ENCODE results near the gene PROC. TPM values are rescaled to one million over a fixed set of nuclear protein-coding genes. Genes with fewer than 3 reads are reported as not detected.

PROC gene
- total and polyA plus RNA-seq, 10 donors: 0.16 to 0.52 (median 0.21) TPM; not detected in 7

- 70 to 92% (median 84%) methylated on average over 6 to 7 of the region's 7 CpGs for WGBS, 5 donors
Measured at GRCh38 chr2:127427376-127428056, 9.3 kb downstream of the PROC start.

DNA sequence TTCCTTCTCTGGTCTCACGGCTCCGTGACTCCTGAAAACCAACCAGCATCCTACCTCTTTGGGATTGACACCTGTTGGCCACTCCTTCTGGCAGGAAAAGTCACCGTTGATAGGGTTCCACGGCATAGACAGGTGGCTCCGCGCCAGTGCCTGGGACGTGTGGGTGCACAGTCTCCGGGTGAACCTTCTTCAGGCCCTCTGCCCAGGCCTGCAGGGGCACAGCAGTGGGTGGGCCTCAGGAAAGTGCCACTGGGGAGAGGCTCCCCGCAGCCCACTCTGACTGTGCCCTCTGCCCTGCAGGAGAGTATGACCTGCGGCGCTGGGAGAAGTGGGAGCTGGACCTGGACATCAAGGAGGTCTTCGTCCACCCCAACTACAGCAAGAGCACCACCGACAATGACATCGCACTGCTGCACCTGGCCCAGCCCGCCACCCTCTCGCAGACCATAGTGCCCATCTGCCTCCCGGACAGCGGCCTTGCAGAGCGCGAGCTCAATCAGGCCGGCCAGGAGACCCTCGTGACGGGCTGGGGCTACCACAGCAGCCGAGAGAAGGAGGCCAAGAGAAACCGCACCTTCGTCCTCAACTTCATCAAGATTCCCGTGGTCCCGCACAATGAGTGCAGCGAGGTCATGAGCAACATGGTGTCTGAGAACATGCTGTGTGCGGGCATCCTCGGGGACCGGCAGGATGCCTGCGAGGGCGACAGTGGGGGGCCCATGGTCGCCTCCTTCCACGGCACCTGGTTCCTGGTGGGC is 10.0 kb downstream of the PROC start:
- DNase-seq: no peak
- H3K4me1 ChIP-seq: peaks cover 5 to 11% (median 8%) of the 10 kb centered on the region in 6 donors
- TF ChIP-seq POLR2AphosphoS5 (IDR thresholded peaks at IDR 0.05): no peak
- no peak for TF ChIP-seq POLR2A (IDR thresholded peaks at IDR 0.05)
- TF ChIP-seq CTCF (IDR thresholded peaks at IDR 0.05 in 8 of 11, conservative IDR thresholded peaks at IDR 0.05 in 3 of 11): no peak
- no peak overlapping the region for H3K27ac ChIP-seq
- intact Hi-C loops (cut with DNase I; ENCODE audit: low total_unique reads): no loop called here
- peaks cover 0 to 17% (median 9%) of the 10 kb centered on the region in 7 donors for H3K27me3 ChIP-seq (replicated peaks in 1 of 7)
- no peak overlapping the region for H3K4me3 ChIP-seq
- H3K9me3 ChIP-seq: no peaks in the 10 kb centered on the region
- H3K36me3 ChIP-seq: peaks cover 0 to 5% (median 0%) of the 10 kb centered on the region in 6 donors
- WGBS, 5 donors: 90 to 98% (median 96%) methylated on average over 18 to 36 of the region's 36 CpGs

More at GRCh38 chr2:127427376-127428056, 9.3 kb downstream of the PROC start:
- intact Hi-C loops (cut with DNase I; ENCODE audit: low total_unique reads): no loop called here
- Histone ChIP-seq H3K27ac (no peak overlapping the region), H3K27me3 (replicated peaks in 1 of 7) (peaks cover 0 to 24% (median 16%) of the 10 kb centered on the region in 7 donors), H3K4me3 (no peak overlapping the region), H3K36me3 (peaks cover 0 to 5% (median 0%) of the 10 kb centered on the region in 6 donors), H3K4me1 (peaks cover 7 to 18% (median 15%) of the 10 kb centered on the region in 6 donors), H3K9me3 (no peaks in the 10 kb centered on the region)
- TF ChIP-seq POLR2A (IDR thresholded peaks at IDR 0.05) (no peak), CTCF (IDR thresholded peaks at IDR 0.05 in 8 of 11, conservative IDR thresholded peaks at IDR 0.05 in 3 of 11) (no peak), POLR2AphosphoS5 (IDR thresholded peaks at IDR 0.05) (no peak)
- no peak for DNase-seq

- 89 to 98% (median 93%) methylated on average over 4 to 6 of the region's 6 CpGs for WGBS, 5 donors
- peaks cover 0 to 5% (median 0%) of the 10 kb centered on the region in 6 donors for H3K36me3 ChIP-seq
- no peak overlapping the region for H3K27ac ChIP-seq
- H3K9me3 ChIP-seq: no peaks in the 10 kb centered on the region
- intact Hi-C loops (cut with DNase I; ENCODE audit: low total_unique reads): no loop called here
- no peak overlapping the region for H3K4me3 ChIP-seq
- peaks cover under 1 to 6% (median 2%) of the 10 kb centered on the region in 6 donors for H3K4me1 ChIP-seq
- peaks cover 0 to 12% (median 4%) of the 10 kb centered on the region in 7 donors for H3K27me3 ChIP-seq (replicated peaks in 1 of 7)
- DNase-seq: no peak
- TF ChIP-seq POLR2AphosphoS5 (IDR thresholded peaks at IDR 0.05) (no peak), CTCF (IDR thresholded peaks at IDR 0.05 in 8 of 11, conservative IDR thresholded peaks at IDR 0.05 in 3 of 11) (no peak), POLR2A (IDR thresholded peaks at IDR 0.05) (no peak)
Measured at GRCh38 chr2:127428815-127429109, 10.5 kb downstream of the PROC start.

DNA sequence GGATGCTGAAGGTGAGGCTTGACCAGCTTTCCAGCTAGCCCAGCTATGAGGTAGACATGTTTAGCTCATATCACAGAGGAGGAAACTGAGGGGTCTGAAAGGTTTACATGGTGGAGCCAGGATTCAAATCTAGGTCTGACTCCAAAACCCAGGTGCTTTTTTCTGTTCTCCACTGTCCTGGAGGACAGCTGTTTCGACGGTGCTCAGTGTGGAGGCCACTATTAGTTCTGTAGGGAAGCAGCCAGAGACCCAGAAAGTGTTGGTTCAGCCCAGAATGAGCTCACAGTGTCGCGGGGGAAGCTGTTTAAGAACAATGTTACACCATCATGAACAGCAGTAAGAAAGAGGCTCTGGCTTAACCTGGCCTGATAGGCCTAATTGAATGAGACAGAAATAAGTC is 11.1 kb downstream of the PROC start:
- no peak for TF ChIP-seq POLR2A (IDR thresholded peaks at IDR 0.05)
- TF ChIP-seq POLR2AphosphoS5 (IDR thresholded peaks at IDR 0.05): no peak
- TF ChIP-seq CTCF (IDR thresholded peaks at IDR 0.05 in 8 of 11, conservative IDR thresholded peaks at IDR 0.05 in 3 of 11): no peak
- WGBS, 5 donors: 91 to 94% (median 92%) methylated on average over 4 of the region's 4 CpGs
- Histone ChIP-seq H3K4me3 (no peak overlapping the region), H3K9me3 (no peaks in the 10 kb centered on the region), H3K4me1 (peaks cover 0 to 3% (median 0%) of the 10 kb centered on the region in 6 donors), H3K27ac (no peak overlapping the region), H3K27me3 (replicated peaks in 1 of 7) (peaks cover 0 to 8% (median 0%) of the 10 kb centered on the region in 7 donors), H3K36me3 (peaks cover 0 to 5% (median 0%) of the 10 kb centered on the region in 6 donors)
- no peak for DNase-seq
- intact Hi-C loops (cut with DNase I; ENCODE audit: low total_unique reads): no loop called here

All from spleen (tissue), 11 donors.